PC-3 (cell line): Measurements from ENCODE around the gene RGS3.

Experiments
- EZH2 ChIP-seq: fragments of 300-600 bp; sonication (generic); IDR thresholded peaks from one replicate; pipeline ENCODE4 v1.6.1; 2017; ENCODE audit warnings: antibody characterized with exemption, mild to moderate bottlenecking, low read length; ENCODE audit not compliant: unreplicated experiment
- EZH2phosphoT487 ChIP-seq: fragments of 300-600 bp; sonication (generic); IDR thresholded peaks from 2 replicates; pipeline ENCODE4 v1.6.1; 2018; ENCODE audit warnings: mild to moderate bottlenecking, antibody characterized with exemption, low read length, borderline replicate concordance
- TF ChIP-seq, protein P1 (sequence below): fragments of 300-600 bp; sonication (generic); conservative IDR thresholded peaks from 2 replicates; pipeline ENCODE4 v1.5.1; 2017; ENCODE audit warnings: antibody characterized with exemption, low read depth, mild to moderate bottlenecking, low read length

DNA sequence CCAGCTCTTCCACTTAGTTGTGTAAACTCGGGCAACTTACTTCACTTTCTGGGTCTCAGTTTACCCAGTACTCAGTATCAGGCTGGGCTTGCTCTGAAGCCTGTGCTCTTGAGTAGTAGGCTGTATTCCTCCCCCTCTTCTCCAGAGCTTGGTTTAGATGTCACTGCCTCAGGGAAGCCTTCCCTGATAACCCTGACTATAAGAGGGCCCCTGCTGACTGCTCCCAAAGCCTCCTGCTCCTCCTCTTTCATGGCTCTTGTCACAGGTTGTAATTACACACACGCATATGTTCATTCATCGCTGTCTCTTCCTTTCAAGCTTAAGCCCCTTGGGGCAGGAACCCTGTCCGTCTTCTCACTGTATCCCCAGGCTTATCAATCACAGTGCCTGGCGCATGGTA is 140.2 kb downstream of the RGS3 start:
- TF ChIP-seq, protein P1, sequence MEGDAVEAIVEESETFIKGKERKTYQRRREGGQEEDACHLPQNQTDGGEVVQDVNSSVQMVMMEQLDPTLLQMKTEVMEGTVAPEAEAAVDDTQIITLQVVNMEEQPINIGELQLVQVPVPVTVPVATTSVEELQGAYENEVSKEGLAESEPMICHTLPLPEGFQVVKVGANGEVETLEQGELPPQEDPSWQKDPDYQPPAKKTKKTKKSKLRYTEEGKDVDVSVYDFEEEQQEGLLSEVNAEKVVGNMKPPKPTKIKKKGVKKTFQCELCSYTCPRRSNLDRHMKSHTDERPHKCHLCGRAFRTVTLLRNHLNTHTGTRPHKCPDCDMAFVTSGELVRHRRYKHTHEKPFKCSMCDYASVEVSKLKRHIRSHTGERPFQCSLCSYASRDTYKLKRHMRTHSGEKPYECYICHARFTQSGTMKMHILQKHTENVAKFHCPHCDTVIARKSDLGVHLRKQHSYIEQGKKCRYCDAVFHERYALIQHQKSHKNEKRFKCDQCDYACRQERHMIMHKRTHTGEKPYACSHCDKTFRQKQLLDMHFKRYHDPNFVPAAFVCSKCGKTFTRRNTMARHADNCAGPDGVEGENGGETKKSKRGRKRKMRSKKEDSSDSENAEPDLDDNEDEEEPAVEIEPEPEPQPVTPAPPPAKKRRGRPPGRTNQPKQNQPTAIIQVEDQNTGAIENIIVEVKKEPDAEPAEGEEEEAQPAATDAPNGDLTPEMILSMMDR = no peak
- TF ChIP-seq EZH2 (no peak), EZH2phosphoT487 (no peak)
